B cell (primary cell): ENCODE results near the gene WDSUB1. TPM values are rescaled to one million over a fixed set of nuclear protein-coding genes. Genes with fewer than 3 reads are reported as not detected.
A peak's percentile ranks its signal among the peaks of the same experiment; 100 is the strongest.

Experiments used
- ATAC-seq: fragments of 200-7000 bp; cut with Tn5 transposase; one replicate; pipeline ENCODE4 v1.10.0; 2021; ENCODE audit warnings: low read depth, mild to moderate bottlenecking, moderate number of reproducible peaks, moderate library complexity
- CTCF ChIA-PET: fragments of 350-600 bp; sonication (Branson Sonifier 250); formaldehyde crosslinking; loops from one replicate; lab custom pipeline; 2021; ENCODE audit warnings: antibody characterized with exemption, inconsistent platforms; lab: Charles Lee
- POLR2A ChIA-PET: fragments of 350-600 bp; sonication (Branson Sonifier 250); formaldehyde crosslinking; loops from one replicate; lab custom pipeline; 2021; ENCODE audit warnings: antibody characterized with exemption; lab: Charles Lee
- DNase-seq: peaks from one replicate; pipeline ENCODE4 v3.0.0; 2013
- H2AFZ ChIP-seq: 2 replicates; pipeline ENCODE4 v1.6.1; 2012; ENCODE audit warnings: mild to moderate bottlenecking, low read depth, low read length; ENCODE audit not compliant: insufficient read depth, poor library complexity, severe bottlenecking
- H3K27ac ChIP-seq, 2 donors: 1 replicate in 1 of 2; 2 replicates in 1 of 2; pipeline ENCODE4 v1.5.1; 2012 to 2013; ENCODE audit warnings: low read length in 2 of 2, mild to moderate bottlenecking in 2 of 2, moderate library complexity in 1 of 2
- H3K27me3 ChIP-seq, 4 experiments: fragments of 200-600 bp in 1 of 4; sonication (generic) in 1 of 4; replicated peaks in 1 of 4; 1 replicate in 2 of 4; 2 replicates in 2 of 4; pipeline versions ENCODE4 v1.6.1 to v1.7.0; 2013 to 2016; ENCODE audit warnings: low read length in 3 of 4, mild to moderate bottlenecking in 2 of 4, mixed read lengths in 1 of 4, moderate library complexity in 1 of 4; ENCODE audit not compliant: insufficient read depth in 4 of 4, control insufficient read depth in 3 of 4; ENCODE audit errors: control extremely low read depth in 1 of 4
- H3K36me3 ChIP-seq, 2 experiments: replicated peaks in 1 of 2; 1 replicate in 1 of 2; 2 replicates in 1 of 2; pipeline versions ENCODE4 v1.6.1 to v1.7.1; 2013; ENCODE audit warnings: low read length in 1 of 2; ENCODE audit not compliant: insufficient read depth in 2 of 2, control insufficient read depth in 1 of 2; ENCODE audit errors: control extremely low read depth in 1 of 2, extremely low read depth in 1 of 2
- H3K4me1 ChIP-seq, 2 donors: fragments of 200-600 bp in 1 of 2; sonication (generic) in 1 of 2; 1 replicate in 1 of 2; 2 replicates in 1 of 2; pipeline versions ENCODE4 v1.5.1 to v1.6.1; 2013 to 2017; ENCODE audit warnings: low read length in 2 of 2; ENCODE audit not compliant: control insufficient read depth in 2 of 2, insufficient read depth in 2 of 2
- H3K4me2 ChIP-seq: replicated peaks from 2 replicates; pipeline ENCODE3; 2012; ENCODE audit warnings: mild to moderate bottlenecking, low read depth, low read length; ENCODE audit not compliant: poor library complexity, severe bottlenecking
- H3K4me3 ChIP-seq, 5 experiments: fragments of 200-600 bp in 1 of 5; sonication (generic) in 1 of 5; 1 replicate in 3 of 5; 2 replicates in 2 of 5; pipeline versions ENCODE4 v1.5.1 to v1.7.0; 2011 to 2016; ENCODE audit warnings: low read length in 4 of 5, mild to moderate bottlenecking in 4 of 5, low read depth in 2 of 5, control low read depth in 1 of 5, moderate library complexity in 1 of 5; ENCODE audit not compliant: insufficient read depth in 1 of 5; ENCODE audit errors: control extremely low read depth in 1 of 5, extremely low read depth in 1 of 5
- H3K79me2 ChIP-seq: fragments of 200-600 bp; sonication (generic); one replicate; pipeline ENCODE4 v1.6.0; 2016; ENCODE audit warnings: low read length; ENCODE audit not compliant: control insufficient read depth, insufficient read depth
- H3K9ac ChIP-seq: fragments of 200-600 bp; sonication (generic); 2 replicates; pipeline ENCODE4 v1.6.1; 2017; ENCODE audit warnings: mild to moderate bottlenecking, low read length, moderate library complexity
- H3K9me3 ChIP-seq, 3 donors: one replicate each; pipeline versions ENCODE4 v1.6.1 to v1.7.1; 2013; ENCODE audit warnings: low read length in 2 of 3; ENCODE audit not compliant: control insufficient read depth in 2 of 3, insufficient read depth in 1 of 3; ENCODE audit errors: control extremely low read depth in 1 of 3
- H4K20me1 ChIP-seq: 2 replicates; pipeline ENCODE4 v1.6.0; 2012; ENCODE audit warnings: mild to moderate bottlenecking, low read length; ENCODE audit not compliant: insufficient read depth, control insufficient read depth, poor library complexity, severe bottlenecking
- H3K27ac Mint-ChIP-seq: one replicate; pipeline ENCODE4 v1.8.0; 2021; ENCODE audit warnings: mixed read lengths
- H3K27me3 Mint-ChIP-seq: one replicate; pipeline ENCODE4 v1.8.0; 2021; ENCODE audit warnings: mixed read lengths
- H3K4me1 Mint-ChIP-seq: one replicate; pipeline ENCODE4 v1.8.0; 2021; ENCODE audit warnings: mixed read lengths
- H3K4me3 Mint-ChIP-seq: one replicate; pipeline ENCODE4 v1.8.0; 2021; ENCODE audit warnings: mixed read lengths
- H3K9me3 Mint-ChIP-seq: one replicate; pipeline ENCODE4 v1.8.0; 2022; ENCODE audit warnings: mixed read lengths; ENCODE audit not compliant: insufficient read depth
- EZH2 ChIP-seq: IDR thresholded peaks from 2 replicates; pipeline ENCODE4 v1.6.1; 2012; ENCODE audit warnings: borderline replicate concordance, low read depth, mild to moderate bottlenecking, moderate library complexity, low read length; ENCODE audit not compliant: insufficient read depth, poor library complexity, severe bottlenecking
- WGBS: methylation state at CpG from one replicate; pipeline ENCODE4 v1.1.5; 2013; ENCODE audit warnings: missing lambda C conversion rate; ENCODE audit not compliant: insufficient coverage; 5-methylcytosine and 5-hydroxymethylcytosine counted together
- intact Hi-C: fragments of 100-400 bp; cut with micrococcal nuclease; formaldehyde crosslinking; loops from one replicate; pipeline ENCODE4 v1.10.0; 2022
- polyA plus RNA-seq: library from polyadenylated mRNA; depleted of rRNA; stranded (reverse); fragments of >200 nt; gene quantifications from 2 replicates; pipeline ENCODE4 v1.2.3, GENCODE V29; 2012
- total RNA-seq, 2 donors: library from RNA; stranded (reverse); fragments of 120-200 nt in 1 of 2; gene quantifications; 1 replicate in 1 of 2; 2 replicates in 1 of 2; pipeline versions ENCODE4 v1.2.3 to v1.2.4, GENCODE V29; 2013 to 2022
- TF ChIP-seq, protein P1 (sequence below): fragments of 200-600 bp; IDR thresholded peaks from one replicate; pipeline ENCODE4 v1.8.0; 2022; ENCODE audit warnings: antibody characterized with exemption, mild to moderate bottlenecking

Gene WDSUB1
- total and polyA plus RNA-seq, 2 donors (not counting 1 experiment from before 2014, with no cell fraction given), result 10.8 to 13.6 TPM

DNA sequence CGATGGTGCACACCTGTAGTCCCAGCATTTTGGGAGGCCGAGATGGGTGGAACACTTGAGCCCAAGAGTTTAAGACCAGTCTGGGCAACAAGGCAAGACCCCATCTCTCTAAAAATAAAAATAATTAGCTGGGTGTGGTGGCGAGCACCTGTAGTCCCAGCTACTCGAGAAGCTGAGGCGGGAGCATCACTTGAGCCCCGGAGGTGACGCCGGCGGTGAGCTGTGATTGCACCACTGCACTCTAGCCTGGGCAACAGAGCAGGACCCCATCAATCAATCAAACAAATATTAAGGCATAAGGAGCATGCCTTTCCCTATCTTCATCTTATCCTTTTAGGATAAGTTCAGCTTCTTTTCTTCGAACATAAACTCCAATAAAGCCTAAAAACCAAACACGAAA lies 1.1 kb downstream of the WDSUB1 start:
- Histone ChIP-seq H4K20me1 (no peaks in the 10 kb centered on the region), H3K27me3 (no peaks in the 10 kb centered on the region), H3K4me2 (peak overlapping the region; percentile 96), H3K4me1 (peaks cover 24 to 36% of the 10 kb centered on the region in 2 donors), H3K79me2 (peaks cover 61% of the 10 kb centered on the region), H3K9ac (peak overlapping the region; percentile 88), H3K4me3 (peak overlapping the region in 4 of 5 experiments; percentile 19 to 91 (median 84)), H3K9me3 (no peaks in the 10 kb centered on the region), H3K27ac (peak overlapping the region; percentile 67 to 87), H2AFZ (peak overlapping the region; percentile 94), H3K36me3 (no peaks in the 10 kb centered on the region)
- H3K27me3 Mint-ChIP-seq, result peaks cover 4% of the 10 kb centered on the region
- ATAC-seq, result no peak
- no peaks in the 10 kb centered on the region for H3K9me3 Mint-ChIP-seq
- WGBS, result 91% methylated on average over 2 of the region's 11 CpGs
- no peak for TF ChIP-seq EZH2
- TF ChIP-seq, protein P1, sequence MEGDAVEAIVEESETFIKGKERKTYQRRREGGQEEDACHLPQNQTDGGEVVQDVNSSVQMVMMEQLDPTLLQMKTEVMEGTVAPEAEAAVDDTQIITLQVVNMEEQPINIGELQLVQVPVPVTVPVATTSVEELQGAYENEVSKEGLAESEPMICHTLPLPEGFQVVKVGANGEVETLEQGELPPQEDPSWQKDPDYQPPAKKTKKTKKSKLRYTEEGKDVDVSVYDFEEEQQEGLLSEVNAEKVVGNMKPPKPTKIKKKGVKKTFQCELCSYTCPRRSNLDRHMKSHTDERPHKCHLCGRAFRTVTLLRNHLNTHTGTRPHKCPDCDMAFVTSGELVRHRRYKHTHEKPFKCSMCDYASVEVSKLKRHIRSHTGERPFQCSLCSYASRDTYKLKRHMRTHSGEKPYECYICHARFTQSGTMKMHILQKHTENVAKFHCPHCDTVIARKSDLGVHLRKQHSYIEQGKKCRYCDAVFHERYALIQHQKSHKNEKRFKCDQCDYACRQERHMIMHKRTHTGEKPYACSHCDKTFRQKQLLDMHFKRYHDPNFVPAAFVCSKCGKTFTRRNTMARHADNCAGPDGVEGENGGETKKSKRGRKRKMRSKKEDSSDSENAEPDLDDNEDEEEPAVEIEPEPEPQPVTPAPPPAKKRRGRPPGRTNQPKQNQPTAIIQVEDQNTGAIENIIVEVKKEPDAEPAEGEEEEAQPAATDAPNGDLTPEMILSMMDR, result no peak
- H3K4me1 Mint-ChIP-seq, result peaks cover 40% of the 10 kb centered on the region
- POLR2A ChIA-PET, result interaction anchor here (1.9 kb wide), 1 partner anchor 427 kb away, joined by 5 read pairs; the partner anchor contains the start of gene MARCHF7
- DNase-seq, result no peak
- peak overlapping the region; percentile 95 for H3K4me3 Mint-ChIP-seq
- intact Hi-C loops, result loop anchor here (10.0 kb wide), 3 partner anchors 831 to 1411 kb away; partner anchors contain the start of genes ACVR1, CCDC148 and PKP4
- CTCF ChIA-PET, result interaction anchor here (0.8 to 1.2 kb wide), 2 partner anchors 426 to 429 kb away, joined by 3 read pairs; partner anchors contain the start of gene MARCHF7
- H3K27ac Mint-ChIP-seq, result peak overlapping the region; percentile 75

DNA sequence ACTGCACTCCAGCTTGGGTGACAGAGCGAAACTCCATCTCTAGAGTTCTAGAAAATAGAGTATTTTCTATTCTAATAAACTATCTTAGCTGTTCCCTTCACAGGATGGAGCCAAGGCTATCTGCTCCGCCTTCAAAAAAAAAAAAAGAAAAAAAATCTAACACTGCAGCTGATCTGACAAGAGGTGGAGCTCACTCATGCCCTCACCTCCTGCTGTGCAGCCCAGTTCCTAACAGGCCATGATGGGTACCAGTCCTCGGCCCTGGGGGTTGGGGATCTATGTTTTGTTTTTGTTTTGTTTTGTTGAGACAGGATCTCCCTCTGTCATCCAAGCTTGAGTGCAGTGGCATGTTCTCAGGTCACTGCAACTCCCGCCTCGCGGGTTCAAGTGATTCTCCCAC lies 3.0 kb downstream of the WDSUB1 start:
- Histone ChIP-seq H3K9ac (no peak overlapping the region), H3K9me3 (no peaks in the 10 kb centered on the region), H3K4me2 (no peak overlapping the region), H4K20me1 (no peaks in the 10 kb centered on the region), H3K79me2 (peaks cover 75% of the 10 kb centered on the region), H2AFZ (no peak overlapping the region), H3K36me3 (no peaks in the 10 kb centered on the region), H3K4me3 (no peak overlapping the region), H3K27ac (peak overlapping the region in 1 of 2 donors; percentile 76), H3K27me3 (no peaks in the 10 kb centered on the region), H3K4me1 (peaks cover 24 to 36% of the 10 kb centered on the region in 2 donors)
- ChIA-PET CTCF (no interaction called here), POLR2A (interaction anchor here (0.6 kb wide), 1 partner anchor 998 kb away, joined by 3 read pairs; no protein-coding TSS in a partner anchor)
- Mint-ChIP-seq H3K4me1 (peaks cover 41% of the 10 kb centered on the region), H3K27ac (no peak overlapping the region), H3K9me3 (no peaks in the 10 kb centered on the region), H3K27me3 (no peaks in the 10 kb centered on the region), H3K4me3 (no peak overlapping the region)
- ATAC-seq (no peak), DNase-seq (no peak)
- TF ChIP-seq, protein P1, result no peak
- no peak for TF ChIP-seq EZH2
- 83% methylated on average over 4 of the region's 6 CpGs for WGBS
- intact Hi-C loops, result loop anchor here (10.0 kb wide), 3 partner anchors 829 to 1409 kb away; partner anchors contain the start of genes ACVR1, CCDC148 and PKP4
